GM12878 (cell line): Measurements from ENCODE around the gene DEK. TPM values are rescaled to one million over a fixed set of nuclear protein-coding genes. Genes with fewer than 3 reads are reported as not detected.

Experiments used
- ATAC-seq: fragments of 200-7000 bp; cut with Tn5 transposase; 3 replicates; pipeline ENCODE4 v1.9.1; 2020; ENCODE audit warnings: mild to moderate bottlenecking, moderate library complexity
- BruUV-seq: library from RNA; stranded (reverse); fragments of 400-500 nt; replicated peaks from 2 replicates; lab custom pipeline; 2021; lab: Mats Ljungman, UMichigan
- CTCF ChIA-PET: fragments of 300-600 bp; sonication (Branson Sonifier 250); formaldehyde crosslinking; extraction: SDS; loops from one replicate; lab custom pipeline; 2021; ENCODE audit warnings: inconsistent platforms; lab: Yijun Ruan, JAX
- POLR2A ChIA-PET: fragments of 350-600 bp; formaldehyde crosslinking; extraction: SDS; loops from one replicate; lab custom pipeline; 2021; ENCODE audit warnings: inconsistent platforms; lab: Charles Lee
- RAD21 ChIA-PET: fragments of 300-600 bp; sonication (Branson Sonifier 250); formaldehyde crosslinking; loops from one replicate; lab custom pipeline; 2023; ENCODE audit warnings: antibody characterized with exemption; ENCODE audit not compliant: unreplicated experiment; lab: Charles Lee
- SMC1A ChIA-PET: fragments of 300-600 bp; sonication (Branson Sonifier 250); formaldehyde crosslinking; loops from one replicate; lab custom pipeline; 2023; ENCODE audit not compliant: unreplicated experiment, uncharacterized antibody; lab: Charles Lee
- DNase-seq: peaks from one replicate; pipeline ENCODE4 v3.0.0-alpha.2; 2011; ENCODE audit warnings: low read depth, low spot score
- FAIRE-seq: peaks from 3 replicates; lab custom pipeline; 2011; peaks lifted over from hg19 to GRCh38; lab: Jason Lieb, UNC
- H2AFZ ChIP-seq: 2 replicates; pipeline ENCODE4 v1.6.0; 2011; ENCODE audit warnings: low read depth, low read length, control low read depth; ENCODE audit not compliant: control insufficient read depth
- H3K27ac ChIP-seq: 2 replicates; pipeline ENCODE4 v1.5.1; 2011; ENCODE audit warnings: control low read depth; ENCODE audit not compliant: control insufficient read depth, insufficient read depth
- H3K27me3 ChIP-seq, 2 experiments: replicated peaks in 1 of 2; 2 replicates each; pipeline versions ENCODE4 v1.6.0 to v1.6.1; 2011; ENCODE audit warnings: low read length in 1 of 2; ENCODE audit not compliant: control insufficient read depth in 2 of 2, insufficient read depth in 2 of 2
- H3K36me3 ChIP-seq, 2 experiments: 2 replicates each; pipeline ENCODE4 v1.5.1; 2011; ENCODE audit warnings: low read length in 1 of 2; ENCODE audit not compliant: control insufficient read depth in 2 of 2, insufficient read depth in 2 of 2
- H3K4me1 ChIP-seq: 2 replicates; pipeline ENCODE4 v1.6.1; 2011; ENCODE audit warnings: mild to moderate bottlenecking, low read length, moderate library complexity, mixed read lengths; ENCODE audit not compliant: control insufficient read depth, insufficient read depth
- H3K4me2 ChIP-seq: 2 replicates; pipeline ENCODE4 v1.6.0; 2011; ENCODE audit warnings: control low read depth; ENCODE audit not compliant: control insufficient read depth, insufficient read depth
- H3K4me3 ChIP-seq: fragments of 200-600 bp; sonication (generic); 2 replicates; pipeline ENCODE4 v1.5.1; 2016
- H3K79me2 ChIP-seq: 2 replicates; pipeline ENCODE4 v1.6.0; 2011; ENCODE audit warnings: low read length; ENCODE audit not compliant: control insufficient read depth, insufficient read depth
- H3K9ac ChIP-seq: 2 replicates; pipeline ENCODE4 v1.8.0; 2011; ENCODE audit warnings: low read length, control low read depth, mixed read lengths; ENCODE audit not compliant: control insufficient read depth, insufficient read depth
- H3K9me3 ChIP-seq: replicated peaks from 3 replicates; pipeline ENCODE4 v1.5.1; 2011; ENCODE audit warnings: mild to moderate bottlenecking, low read length; ENCODE audit not compliant: control insufficient read depth, insufficient read depth
- H4K20me1 ChIP-seq: 2 replicates; pipeline ENCODE4 v1.6.0; 2011; ENCODE audit not compliant: control insufficient read depth, insufficient read depth
- E4F1 ChIP-seq: fragments of 450-650 bp; IDR thresholded peaks from 2 replicates; pipeline ENCODE4 v1.6.1; 2018; ENCODE audit warnings: borderline replicate concordance, mild to moderate bottlenecking; ENCODE audit not compliant: partially characterized antibody
- ESRRA ChIP-seq: IDR thresholded peaks from 2 replicates; pipeline ENCODE4 v1.6.1; 2012; ENCODE audit warnings: mild to moderate bottlenecking, low read length, improper control_type of control experiment
- LARP7 ChIP-seq: fragments of 450-650 bp; IDR thresholded peaks from 2 replicates; pipeline ENCODE4 v1.6.1; 2017; ENCODE audit warnings: mild to moderate bottlenecking
- SUZ12 ChIP-seq: fragments of 200-600 bp; sonication (generic); IDR thresholded peaks from one replicate; pipeline ENCODE4 v1.6.1; 2018; ENCODE audit warnings: antibody characterized with exemption, mild to moderate bottlenecking; ENCODE audit not compliant: unreplicated experiment
- ZBED1 ChIP-seq: IDR thresholded peaks from 2 replicates; pipeline ENCODE4 v1.6.1; 2016; ENCODE audit warnings: borderline replicate concordance
- ZNF207 ChIP-seq: fragments of 450-650 bp; IDR thresholded peaks from 2 replicates; pipeline ENCODE4 v1.6.1; 2014; ENCODE audit warnings: antibody characterized with exemption, mild to moderate bottlenecking, borderline replicate concordance
- WGBS: methylation state at CpG from one replicate; pipeline ENCODE4 v1.1.6; 2016; ENCODE audit warnings: low lambda C conversion rate; ENCODE audit not compliant: insufficient replicate concordance, insufficient coverage; ENCODE audit errors: missing lambda C conversion rate; 5-methylcytosine and 5-hydroxymethylcytosine counted together
- in situ Hi-C: fragments of 300-500 bp; cut with MboI; formaldehyde crosslinking; loops from 9 replicates; pipeline ENCODE4 v1.14.3; 2018; ENCODE audit warnings: mixed read lengths
- intact Hi-C: fragments of 100-400 bp; cut with micrococcal nuclease; formaldehyde crosslinking; loops from one replicate; pipeline ENCODE4 v1.14.2; 2022; ENCODE audit not compliant: unreplicated experiment
- polyA plus RNA-seq, 11 experiments: library from polyadenylated mRNA; depleted of rRNA in 4 of 11; unstranded in 6 of 11; stranded (reverse) in 5 of 11; fragments of >200 nt; fragmentation: Nextera tagmentation in 4 of 11; fragmentation: Illumina TruSeq in 1 of 11; extraction: Ambion mirVana in 4 of 11; extraction: Trizol in 1 of 11; gene quantifications; 1 replicate in 1 of 11; 2 replicates in 10 of 11; pipeline versions ENCODE4 v1.2.1 to v1.2.3, GENCODE V29; 2011 to 2016; ENCODE audit warnings: inconsistent platforms in 2 of 11, missing spikeins in 2 of 11, low read depth in 1 of 11
- total RNA-seq, 4 experiments: library from RNA; depleted of rRNA in 3 of 4; stranded (reverse); fragments of >200 nt in 3 of 4; fragmentation: Illumina TruSeq in 1 of 4; extraction: Trizol in 1 of 4; gene quantifications; 2 replicates each; pipeline versions ENCODE4 v1.2.1 to v1.2.3, GENCODE V29; 2013 to 2021
- TF ChIP-seq, protein P1 (sequence below): fragments of 450-650 bp; IDR thresholded peaks from 2 replicates; pipeline ENCODE4 v1.6.1; 2016; ENCODE audit warnings: mild to moderate bottlenecking
- TF ChIP-seq, protein P2 (sequence below): fragments of 450-650 bp; IDR thresholded peaks from 2 replicates; pipeline ENCODE4 v1.6.1; 2014; ENCODE audit warnings: mild to moderate bottlenecking
- TF ChIP-seq, protein P3 (sequence below): IDR thresholded peaks from 2 replicates; pipeline ENCODE4 v1.6.1; 2011; ENCODE audit warnings: borderline replicate concordance, low read depth, mild to moderate bottlenecking, moderate library complexity, mixed read lengths, low read length; ENCODE audit not compliant: insufficient read depth; ENCODE audit errors: extremely low read length
- TF ChIP-seq, protein P4 (sequence below): IDR thresholded peaks from 2 replicates; pipeline ENCODE4 v1.6.1; 2011; ENCODE audit warnings: low read depth, mild to moderate bottlenecking, low read length, moderate library complexity, borderline replicate concordance; ENCODE audit errors: extremely low read depth
- TF ChIP-seq, protein P5 (sequence below): IDR thresholded peaks from 2 replicates; pipeline ENCODE4 v1.6.1; 2012; ENCODE audit warnings: low read length, inconsistent platforms

Gene DEK
- total and polyA plus RNA-seq, 10 of the 15 experiments (the other 5 are each of a cell fraction or from before 2014, with no cell fraction given) = 111 to 346 (median 196) TPM

GRCh38 chr6:18245642-18246041 is 18.7 kb downstream of the DEK start (continued):
- TF ChIP-seq, protein P1, sequence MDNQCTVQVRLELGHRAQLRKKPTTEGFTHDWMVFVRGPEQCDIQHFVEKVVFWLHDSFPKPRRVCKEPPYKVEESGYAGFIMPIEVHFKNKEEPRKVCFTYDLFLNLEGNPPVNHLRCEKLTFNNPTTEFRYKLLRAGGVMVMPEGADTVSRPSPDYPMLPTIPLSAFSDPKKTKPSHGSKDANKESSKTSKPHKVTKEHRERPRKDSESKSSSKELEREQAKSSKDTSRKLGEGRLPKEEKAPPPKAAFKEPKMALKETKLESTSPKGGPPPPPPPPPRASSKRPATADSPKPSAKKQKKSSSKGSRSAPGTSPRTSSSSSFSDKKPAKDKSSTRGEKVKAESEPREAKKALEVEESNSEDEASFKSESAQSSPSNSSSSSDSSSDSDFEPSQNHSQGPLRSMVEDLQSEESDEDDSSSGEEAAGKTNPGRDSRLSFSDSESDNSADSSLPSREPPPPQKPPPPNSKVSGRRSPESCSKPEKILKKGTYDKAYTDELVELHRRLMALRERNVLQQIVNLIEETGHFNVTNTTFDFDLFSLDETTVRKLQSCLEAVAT = peak; percentile 59; the same call in 1 of the 2 replicates
- 0 out of 2 replicates have a peak, but pooled peaks have one; percentile 50 for TF ChIP-seq ZBED1

GRCh38 chr6:18245079-18245478 is 19.3 kb downstream of the DEK start:
- in situ Hi-C loops (no loop called here), intact Hi-C loops (no loop called here)
- WGBS = 96% methylated on average over 1 of the region's 1 CpG
- no peak overlapping the region for H3K4me3 ChIP-seq
- SMC1A ChIA-PET = interaction anchor here (3.8 kb wide), 1 partner anchor 13 kb away, joined by 18 read pairs; no protein-coding TSS in a partner anchor
- CTCF ChIA-PET = interaction anchor here (1.3 kb wide), 1 partner anchor 9 kb away, joined by 3 read pairs; no protein-coding TSS in a partner anchor
- H3K27me3 ChIP-seq = no peaks in the 10 kb centered on the region
- H3K79me2 ChIP-seq = peaks cover 32% of the 10 kb centered on the region
- H3K36me3 ChIP-seq = peaks cover 6 to 52% of the 10 kb centered on the region in 2 experiments
- POLR2A ChIA-PET = no interaction called here
- TF ChIP-seq SUZ12 (no peak), LARP7 (no peak), E4F1 (no peak), ZNF207 (no peak), ESRRA (no peak)
- TF ChIP-seq, protein P2, sequence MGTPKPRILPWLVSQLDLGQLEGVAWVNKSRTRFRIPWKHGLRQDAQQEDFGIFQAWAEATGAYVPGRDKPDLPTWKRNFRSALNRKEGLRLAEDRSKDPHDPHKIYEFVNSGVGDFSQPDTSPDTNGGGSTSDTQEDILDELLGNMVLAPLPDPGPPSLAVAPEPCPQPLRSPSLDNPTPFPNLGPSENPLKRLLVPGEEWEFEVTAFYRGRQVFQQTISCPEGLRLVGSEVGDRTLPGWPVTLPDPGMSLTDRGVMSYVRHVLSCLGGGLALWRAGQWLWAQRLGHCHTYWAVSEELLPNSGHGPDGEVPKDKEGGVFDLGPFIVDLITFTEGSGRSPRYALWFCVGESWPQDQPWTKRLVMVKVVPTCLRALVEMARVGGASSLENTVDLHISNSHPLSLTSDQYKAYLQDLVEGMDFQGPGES = no peak
- TF ChIP-seq, protein P3, sequence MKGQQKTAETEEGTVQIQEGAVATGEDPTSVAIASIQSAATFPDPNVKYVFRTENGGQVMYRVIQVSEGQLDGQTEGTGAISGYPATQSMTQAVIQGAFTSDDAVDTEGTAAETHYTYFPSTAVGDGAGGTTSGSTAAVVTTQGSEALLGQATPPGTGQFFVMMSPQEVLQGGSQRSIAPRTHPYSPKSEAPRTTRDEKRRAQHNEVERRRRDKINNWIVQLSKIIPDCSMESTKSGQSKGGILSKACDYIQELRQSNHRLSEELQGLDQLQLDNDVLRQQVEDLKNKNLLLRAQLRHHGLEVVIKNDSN = no peak
- TF ChIP-seq, protein P4, sequence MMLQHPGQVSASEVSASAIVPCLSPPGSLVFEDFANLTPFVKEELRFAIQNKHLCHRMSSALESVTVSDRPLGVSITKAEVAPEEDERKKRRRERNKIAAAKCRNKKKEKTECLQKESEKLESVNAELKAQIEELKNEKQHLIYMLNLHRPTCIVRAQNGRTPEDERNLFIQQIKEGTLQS = no peak
- TF ChIP-seq, protein P5, sequence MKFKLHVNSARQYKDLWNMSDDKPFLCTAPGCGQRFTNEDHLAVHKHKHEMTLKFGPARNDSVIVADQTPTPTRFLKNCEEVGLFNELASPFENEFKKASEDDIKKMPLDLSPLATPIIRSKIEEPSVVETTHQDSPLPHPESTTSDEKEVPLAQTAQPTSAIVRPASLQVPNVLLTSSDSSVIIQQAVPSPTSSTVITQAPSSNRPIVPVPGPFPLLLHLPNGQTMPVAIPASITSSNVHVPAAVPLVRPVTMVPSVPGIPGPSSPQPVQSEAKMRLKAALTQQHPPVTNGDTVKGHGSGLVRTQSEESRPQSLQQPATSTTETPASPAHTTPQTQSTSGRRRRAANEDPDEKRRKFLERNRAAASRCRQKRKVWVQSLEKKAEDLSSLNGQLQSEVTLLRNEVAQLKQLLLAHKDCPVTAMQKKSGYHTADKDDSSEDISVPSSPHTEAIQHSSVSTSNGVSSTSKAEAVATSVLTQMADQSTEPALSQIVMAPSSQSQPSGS = no peak
- ATAC-seq (peak; percentile 27; the same call in 1 of the 3 replicates), FAIRE-seq (no peak), DNase-seq (no peak)
- no peaks in the 10 kb centered on the region; the same call in 1 of the 2 replicates for H4K20me1 ChIP-seq
- H3K9ac ChIP-seq = no peak overlapping the region
- no peak overlapping the region for H2AFZ ChIP-seq
- peaks cover 7% of the 10 kb centered on the region for H3K4me1 ChIP-seq
- no peak overlapping the region for H3K4me2 ChIP-seq
- BruUV-seq = no TSS peak
- no peak overlapping the region for H3K27ac ChIP-seq
- RAD21 ChIA-PET = no interaction called here
- peaks cover 11% of the 10 kb centered on the region for H3K9me3 ChIP-seq
